GM20000 (cell line): ENCODE results near the gene CDH6.
A peak's percentile ranks its signal among the peaks of the same experiment; 100 is the strongest.

Experiments used
- DNase-seq: peaks from one replicate; pipeline ENCODE4 v3.0.0; 2012; ENCODE audit warnings: low spot score
- TF ChIP-seq, protein P1 (sequence below): IDR thresholded peaks from 2 replicates; pipeline ENCODE4 v1.5.1; 2012; ENCODE audit warnings: mild to moderate bottlenecking, control low read depth; ENCODE audit errors: extremely low read depth, missing control alignments

CDH6 gene

DNA sequence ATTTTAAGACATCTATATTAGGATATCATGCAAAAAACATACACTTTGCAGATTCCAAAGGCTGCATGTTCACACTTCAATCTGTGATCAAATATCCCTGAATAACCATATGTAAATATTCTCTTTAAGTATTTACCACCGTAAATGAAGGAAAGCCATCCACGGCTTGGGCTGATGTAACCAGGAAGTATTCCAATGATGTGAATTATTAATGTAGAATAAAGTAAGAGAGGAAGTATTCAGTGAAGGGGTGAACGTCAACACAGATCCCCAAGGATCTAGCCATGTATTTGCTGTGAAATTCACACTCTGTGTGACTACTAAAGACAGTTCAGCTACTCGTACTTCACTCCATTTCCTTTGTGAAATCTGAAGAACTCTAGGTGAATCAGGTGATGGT is 75.2 kb downstream of the CDH6 start:
- TF ChIP-seq, protein P1, sequence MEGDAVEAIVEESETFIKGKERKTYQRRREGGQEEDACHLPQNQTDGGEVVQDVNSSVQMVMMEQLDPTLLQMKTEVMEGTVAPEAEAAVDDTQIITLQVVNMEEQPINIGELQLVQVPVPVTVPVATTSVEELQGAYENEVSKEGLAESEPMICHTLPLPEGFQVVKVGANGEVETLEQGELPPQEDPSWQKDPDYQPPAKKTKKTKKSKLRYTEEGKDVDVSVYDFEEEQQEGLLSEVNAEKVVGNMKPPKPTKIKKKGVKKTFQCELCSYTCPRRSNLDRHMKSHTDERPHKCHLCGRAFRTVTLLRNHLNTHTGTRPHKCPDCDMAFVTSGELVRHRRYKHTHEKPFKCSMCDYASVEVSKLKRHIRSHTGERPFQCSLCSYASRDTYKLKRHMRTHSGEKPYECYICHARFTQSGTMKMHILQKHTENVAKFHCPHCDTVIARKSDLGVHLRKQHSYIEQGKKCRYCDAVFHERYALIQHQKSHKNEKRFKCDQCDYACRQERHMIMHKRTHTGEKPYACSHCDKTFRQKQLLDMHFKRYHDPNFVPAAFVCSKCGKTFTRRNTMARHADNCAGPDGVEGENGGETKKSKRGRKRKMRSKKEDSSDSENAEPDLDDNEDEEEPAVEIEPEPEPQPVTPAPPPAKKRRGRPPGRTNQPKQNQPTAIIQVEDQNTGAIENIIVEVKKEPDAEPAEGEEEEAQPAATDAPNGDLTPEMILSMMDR = no peak

DNA sequence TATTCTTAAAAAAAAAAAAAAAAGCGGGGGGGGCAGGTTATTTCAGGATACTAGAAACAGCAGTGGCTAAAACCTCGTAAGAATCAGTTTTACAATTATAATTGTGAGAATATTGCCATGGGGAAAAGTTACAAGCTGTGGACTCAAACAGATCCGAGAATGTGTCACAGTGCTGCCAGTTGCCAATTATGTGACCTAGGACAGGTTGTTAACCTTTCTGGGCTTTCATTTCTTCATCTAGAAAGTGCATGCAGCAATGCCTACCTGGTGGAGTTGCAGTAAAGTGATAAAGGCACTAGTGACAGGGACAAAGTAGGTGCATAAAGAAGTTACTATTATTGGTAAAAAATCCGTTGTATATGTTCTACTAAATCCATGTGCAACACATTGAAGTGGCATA is 75.8 kb downstream of the CDH6 start:
- TF ChIP-seq, protein P1 = no peak
- DNase-seq = no peak

More for the DNA sequence above, 75.2 kb downstream of the CDH6 start:
- no peak for DNase-seq

DNA sequence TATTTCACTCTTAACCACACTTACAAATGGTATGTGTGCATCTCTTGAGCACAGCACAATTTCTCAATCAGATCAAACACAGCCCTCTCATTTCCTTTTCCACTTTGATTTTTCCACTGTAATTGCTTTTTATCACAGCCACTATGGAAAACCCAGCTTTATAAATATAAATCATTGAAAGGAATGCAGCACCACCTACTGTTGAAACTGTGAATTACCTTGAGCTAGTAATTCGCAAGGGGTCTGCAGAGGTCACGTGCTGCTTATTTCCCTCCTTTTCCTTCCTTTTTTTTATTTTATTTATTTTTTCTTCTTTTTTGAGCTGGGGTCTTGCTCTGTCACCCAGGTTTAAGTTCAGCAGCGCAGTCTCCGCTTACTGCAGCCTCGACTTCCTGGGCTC is 76.9 kb downstream of the CDH6 start:
- TF ChIP-seq, protein P1 = peak; percentile 22
- DNase-seq = peak; percentile 7

DNA sequence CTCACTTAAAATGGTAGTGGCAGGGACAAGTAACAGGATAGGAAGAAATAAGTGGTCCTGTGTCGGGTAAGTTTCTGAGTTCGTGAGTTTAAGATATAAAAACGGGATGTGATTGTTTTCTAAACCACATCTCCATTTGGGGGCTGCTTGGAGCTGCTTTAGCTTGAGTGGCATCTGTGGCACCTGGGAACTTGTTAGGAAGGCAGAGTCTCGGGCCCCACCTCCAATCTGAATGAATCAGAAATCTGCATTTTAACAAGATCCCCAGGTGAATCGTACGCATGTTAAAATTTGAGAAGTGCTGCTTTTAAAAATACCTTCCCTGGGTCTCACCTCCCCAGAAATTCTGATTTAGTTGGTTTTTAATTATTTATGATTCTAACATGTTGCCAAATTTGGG is 78.1 kb downstream of the CDH6 start:
- TF ChIP-seq, protein P1 = no peak
- no peak for DNase-seq

DNA sequence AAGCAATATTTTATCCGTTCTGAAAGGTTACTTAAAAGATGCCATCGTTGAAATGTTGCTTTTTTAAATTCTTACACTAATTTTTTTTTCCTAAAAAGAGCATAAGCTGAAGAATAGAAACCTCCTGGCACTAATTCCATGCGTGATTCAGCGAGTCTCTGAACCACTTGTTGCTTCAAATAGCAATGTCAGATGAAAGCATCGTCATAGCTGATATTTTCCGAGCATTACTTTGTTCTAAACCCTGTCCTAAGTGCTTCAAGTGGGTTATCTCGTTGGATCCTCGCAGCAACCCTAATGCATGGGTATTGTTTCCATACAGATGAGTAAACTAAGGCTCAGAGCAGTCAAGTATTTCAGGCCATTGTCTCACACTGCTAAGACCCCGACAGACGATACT is 79.7 kb downstream of the CDH6 start:
- no peak for DNase-seq
- TF ChIP-seq, protein P1 = no peak

DNA sequence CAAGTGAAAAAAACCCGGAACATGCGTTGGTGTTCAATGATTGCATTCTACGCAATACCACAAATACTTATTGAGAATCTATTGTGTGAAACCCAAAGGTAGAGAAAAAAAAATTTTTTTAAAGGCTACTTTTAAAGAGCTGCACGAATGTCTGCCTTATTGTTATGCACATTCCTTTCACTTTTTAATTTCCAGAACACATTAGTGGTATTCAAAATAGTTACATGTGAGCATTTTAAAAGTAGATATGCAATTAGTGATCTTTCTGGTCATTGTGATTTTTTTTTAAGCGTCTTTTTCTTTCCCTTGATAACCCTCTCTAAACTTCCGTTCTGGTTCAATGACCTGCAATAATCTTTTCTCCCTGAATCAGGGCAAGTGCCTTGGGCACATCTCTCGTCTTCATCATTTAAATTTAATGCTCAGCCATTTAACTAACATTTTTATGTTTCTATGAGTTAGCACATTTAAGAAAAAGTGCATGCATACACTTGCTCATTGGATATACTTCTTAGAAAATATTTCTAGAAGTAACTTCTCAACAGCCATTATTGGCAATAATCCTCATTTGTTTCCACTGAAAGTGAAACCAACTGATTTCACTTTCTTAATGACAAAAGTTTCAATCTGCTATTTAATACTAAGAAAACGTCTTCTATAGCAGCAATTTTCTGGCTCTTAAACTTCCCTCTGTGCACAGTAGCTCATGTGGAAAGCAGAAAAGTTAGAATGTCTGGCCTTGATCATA is 80.3 kb downstream of the CDH6 start:
- DNase-seq = peak; percentile 21
- TF ChIP-seq, protein P1 = no peak

DNA sequence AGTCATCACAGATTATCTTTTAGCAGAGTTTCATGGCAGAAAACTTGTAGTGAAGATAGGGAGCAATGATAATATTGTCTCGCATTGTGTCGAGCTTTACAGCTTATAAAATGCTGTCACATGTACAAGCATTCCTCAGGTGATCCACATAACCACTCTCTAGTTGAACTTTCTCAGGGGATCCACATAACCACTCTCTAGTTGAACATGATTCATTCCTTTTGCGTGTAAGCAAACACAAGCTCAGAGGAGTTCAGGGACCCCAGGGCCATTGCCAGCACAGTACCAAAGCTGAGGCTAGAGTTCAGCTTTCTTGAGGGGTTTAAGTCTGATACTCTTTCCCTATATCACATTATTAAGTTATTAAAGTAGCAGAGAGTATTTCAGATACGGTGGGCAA is 86.7 kb downstream of the CDH6 start:
- DNase-seq = no peak
- TF ChIP-seq, protein P1 = no peak
